GM19043 (cell line): Measurements from ENCODE around the gene GOLGA6L25.
"Not testable (repeated sequence)": the region's sequence is repeated elsewhere in the genome, so short reads cannot be mapped to it uniquely, and the experiment has no call there.

Experiments used
- ATAC-seq: cut with Tn5 transposase; IDR thresholded peaks from one replicate; pipeline ENCODE4 v1.9.1; 2021; ENCODE audit warnings: low read depth; ENCODE audit not compliant: unreplicated experiment

GOLGA6L25 gene, protein sequence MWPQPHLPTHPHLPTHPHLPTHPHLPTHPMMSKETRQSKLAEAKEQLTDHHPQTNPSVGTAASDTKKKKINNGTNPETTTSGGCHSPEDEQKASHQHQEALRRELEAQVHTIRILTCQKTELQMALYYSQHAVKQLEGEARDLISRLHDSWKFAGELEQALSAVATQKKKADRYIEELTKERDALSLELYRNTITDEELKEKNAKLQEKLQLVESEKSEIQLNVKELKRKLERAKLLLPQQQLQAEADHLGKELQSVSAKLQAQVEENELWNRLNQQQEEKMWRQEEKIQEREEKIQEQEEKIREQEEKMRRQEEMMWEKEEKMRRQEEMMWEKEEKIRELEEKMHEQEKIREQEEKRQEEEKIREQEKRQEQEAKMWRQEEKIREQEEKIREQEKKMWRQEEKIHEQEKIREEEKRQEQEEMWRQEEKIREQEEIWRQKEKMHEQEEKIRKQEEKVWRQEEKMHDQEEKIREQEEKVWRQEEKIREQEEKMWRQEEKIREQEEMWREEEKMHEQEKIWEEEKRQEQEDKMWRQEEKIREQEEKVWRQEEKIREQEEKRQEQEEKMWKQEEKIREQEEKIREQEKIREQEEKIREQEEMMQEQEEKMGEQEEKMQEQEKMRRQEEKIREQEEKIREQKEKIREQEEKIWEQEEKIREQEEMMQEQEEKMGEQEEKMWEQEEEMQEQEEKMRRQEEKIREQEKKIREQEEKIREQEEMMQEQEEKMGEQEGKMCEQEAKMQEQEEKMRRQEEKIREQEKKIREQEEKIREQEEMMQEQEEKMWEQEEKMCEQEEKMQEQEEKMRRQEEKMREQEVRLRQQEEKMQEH

DNA sequence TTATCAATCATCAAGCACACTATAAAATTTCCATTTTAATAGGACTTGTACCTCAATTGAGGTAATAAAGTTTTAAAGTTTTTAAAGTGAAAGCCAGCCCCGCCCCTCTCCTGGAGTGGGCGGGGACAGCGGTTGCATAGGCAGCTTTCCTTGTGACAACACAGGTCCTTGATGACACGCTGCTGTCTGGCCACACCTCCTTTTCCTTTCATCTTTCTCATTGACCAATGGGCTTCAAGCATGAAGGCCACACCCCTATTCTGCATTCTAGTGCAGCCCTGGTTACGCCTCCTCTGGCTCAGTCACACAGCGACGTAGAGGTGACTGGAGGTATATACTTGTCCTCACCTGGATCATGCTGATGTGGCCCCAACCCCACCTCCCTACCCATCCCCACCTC is at the start of gene GOLGA6L25:
Gene GOLGA6L25 (plus strand): TSS at position 301 of the 400 bp plus-strand sequence. CDS start 61 bp downstream, at position 362.
- ATAC-seq, result not testable (repeated sequence)

DNA sequence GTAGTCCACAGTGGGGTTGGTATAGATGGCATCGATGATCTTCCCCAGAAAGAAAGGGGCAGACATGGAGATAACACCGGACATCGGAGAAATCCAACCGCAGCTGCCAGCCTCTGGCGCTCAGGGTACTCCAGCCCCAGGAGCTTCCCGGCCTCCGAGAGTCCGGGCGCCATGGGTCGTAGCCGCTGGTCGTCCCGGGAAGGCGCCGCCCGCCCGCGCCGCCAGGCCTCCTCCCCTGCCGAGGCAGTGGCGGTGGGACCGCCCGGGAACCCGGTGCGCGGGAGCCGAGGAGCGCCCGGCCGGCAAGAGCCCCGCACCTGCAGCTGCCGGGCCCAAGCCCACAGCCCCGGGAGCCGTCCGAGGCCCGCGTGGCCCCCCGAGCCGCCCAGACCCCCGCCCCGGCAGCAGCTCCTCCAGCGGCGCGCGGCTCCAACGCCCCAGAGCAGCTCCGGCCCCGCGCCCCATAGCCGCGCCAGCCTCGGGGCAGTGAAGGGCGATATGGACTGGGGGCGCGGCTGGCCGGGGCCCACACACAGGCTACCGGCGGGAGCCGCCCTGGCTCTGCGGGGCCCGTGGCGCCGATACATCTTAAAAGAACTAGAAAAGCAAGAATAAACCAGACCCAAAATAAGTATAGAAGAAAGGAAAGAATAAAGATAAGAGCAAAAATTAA is 45.0 kb upstream of the GOLGA6L25 start:
- not testable (repeated sequence) for ATAC-seq

DNA sequence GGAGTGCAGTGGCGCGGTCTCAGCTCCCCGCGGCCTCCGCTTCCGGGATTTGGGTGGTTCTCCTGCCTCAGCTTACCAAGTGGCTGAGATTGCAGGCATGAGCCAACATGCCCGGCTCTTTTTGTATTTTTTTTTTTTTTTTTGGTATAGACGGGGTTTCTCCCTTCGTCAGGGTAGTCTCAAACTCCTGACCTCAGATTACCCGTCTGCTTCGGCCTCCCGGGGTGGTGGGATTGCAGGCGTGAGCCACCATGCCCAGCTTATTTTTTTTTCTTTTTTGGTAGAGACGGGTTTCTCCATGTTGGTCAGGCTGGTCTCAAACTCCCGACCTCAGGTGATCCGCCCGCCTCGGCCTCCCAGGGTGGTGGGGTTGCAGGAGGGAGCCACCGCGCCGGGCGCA is 39.2 kb upstream of the GOLGA6L25 start:
- not testable (repeated sequence) for ATAC-seq

DNA sequence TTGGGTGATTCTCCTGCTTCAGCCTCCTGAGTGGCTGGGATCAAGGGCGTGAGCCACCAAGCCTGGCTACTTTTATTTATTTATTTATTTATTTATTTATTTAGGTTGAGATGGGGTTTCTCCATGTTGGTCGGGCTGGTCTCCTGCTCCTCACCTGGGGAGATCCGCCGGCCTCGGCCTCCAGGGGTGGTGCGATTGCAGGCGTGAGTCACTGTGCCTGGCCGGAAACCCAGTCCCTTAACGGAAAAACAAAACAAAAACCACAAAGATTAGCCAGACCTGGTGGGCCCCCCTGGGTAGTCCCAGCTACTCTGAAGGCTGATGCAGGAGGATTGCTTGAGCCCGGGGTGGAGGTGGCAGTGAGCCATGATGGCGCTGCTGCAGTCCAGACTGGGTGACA is 38.2 kb upstream of the GOLGA6L25 start:
- ATAC-seq, result not testable (repeated sequence)

DNA sequence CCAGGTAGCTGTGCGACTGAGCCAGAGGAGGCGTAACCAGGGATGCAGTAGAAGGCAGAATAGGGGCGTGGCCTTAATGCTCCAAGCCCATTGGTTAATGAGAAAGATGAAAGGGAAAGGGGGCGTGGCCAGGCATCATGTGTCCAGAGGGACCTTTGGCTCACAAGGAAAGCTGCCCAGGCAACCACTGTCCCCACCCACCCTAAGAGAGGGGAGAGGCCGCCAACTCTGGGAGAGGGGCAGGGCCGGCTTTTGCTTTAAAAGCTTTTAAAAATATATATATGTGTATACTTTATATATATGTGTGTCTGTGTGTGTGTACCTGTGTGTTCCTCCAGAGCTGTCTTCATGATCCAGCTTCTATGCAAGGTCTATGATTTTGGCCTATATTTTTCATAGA is 20.4 kb upstream of the GOLGA6L25 start, which contains the start of gene GOLGA8G:
Gene GOLGA8G (minus strand): TSS at position 18 of the 400 bp plus-strand sequence. CDS start 62 bp downstream, outside the sequence.
- ATAC-seq, result not testable (repeated sequence)

DNA sequence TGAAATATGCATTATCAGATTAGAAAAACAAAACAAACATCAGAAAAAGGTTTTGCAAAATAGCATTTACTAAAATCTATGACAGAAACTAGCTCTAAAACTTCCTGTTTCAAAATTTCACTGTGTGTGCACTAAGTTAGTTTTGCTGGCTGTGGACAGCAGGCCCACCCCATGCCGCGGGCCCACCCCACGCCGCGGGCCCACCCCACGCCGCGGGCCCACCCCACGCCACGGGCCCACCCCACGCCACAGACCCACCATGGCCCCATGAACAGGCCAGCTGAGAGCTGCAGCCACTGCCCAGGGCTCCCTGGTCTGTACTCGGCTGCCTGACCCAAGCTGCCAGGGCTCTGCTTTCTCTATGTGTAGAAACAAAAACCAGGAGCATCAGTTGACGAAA is 20.0 kb downstream of the GOLGA6L25 start:
- ATAC-seq, result not testable (repeated sequence)

DNA sequence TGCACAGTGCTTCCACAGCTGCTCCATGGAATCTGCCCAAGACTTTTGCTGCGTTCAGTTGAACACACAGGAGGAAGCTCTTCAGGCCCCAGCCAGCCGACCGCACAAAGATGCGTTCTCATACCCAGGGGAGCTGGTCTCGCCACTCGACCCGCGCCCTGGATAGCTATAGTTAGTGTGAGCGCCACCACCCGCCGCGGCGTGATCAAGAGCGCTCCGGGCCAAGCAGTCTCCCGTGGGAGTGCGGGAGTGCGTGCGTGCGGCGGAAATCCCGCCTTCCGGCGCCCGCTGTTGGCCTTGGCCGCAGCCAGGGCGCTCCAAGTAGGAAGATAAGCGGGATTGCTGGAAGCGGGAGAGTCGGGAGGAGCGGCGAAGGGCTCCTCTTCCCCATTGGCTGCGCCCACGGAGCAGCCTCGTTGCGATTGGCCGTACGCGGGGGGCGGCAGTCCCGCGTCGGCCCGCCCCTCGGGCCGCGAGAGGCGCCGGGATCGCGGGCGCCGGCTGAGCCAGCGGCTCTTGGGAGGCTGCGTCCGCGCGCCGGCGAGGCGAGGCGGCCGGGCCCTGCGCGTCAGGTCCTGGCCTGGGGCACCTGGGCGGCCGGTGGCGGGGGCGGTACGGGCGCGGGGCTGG is 35.7 kb downstream of the GOLGA6L25 start:
- not testable (repeated sequence) for ATAC-seq

DNA sequence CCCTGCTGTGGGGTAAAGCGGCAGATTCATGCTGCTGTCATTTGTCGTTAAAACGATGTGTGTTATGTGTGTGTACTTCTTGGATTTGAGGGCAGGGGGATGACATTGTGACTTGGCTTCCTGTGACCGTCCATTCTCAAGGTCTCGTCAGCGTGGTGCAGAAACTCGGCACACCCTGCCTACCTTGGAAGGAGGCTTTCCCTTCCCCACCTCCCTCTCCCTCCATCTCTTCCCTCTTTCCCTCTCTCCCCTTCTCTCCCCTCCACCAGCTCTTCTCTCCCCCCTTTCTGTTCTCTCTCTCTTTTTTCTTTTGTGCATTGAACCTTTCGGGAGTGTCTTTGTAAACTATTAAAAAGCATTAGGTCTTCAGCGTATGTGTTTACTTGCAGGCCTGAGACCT is 36.4 kb downstream of the GOLGA6L25 start:
- not testable (repeated sequence) for ATAC-seq

DNA sequence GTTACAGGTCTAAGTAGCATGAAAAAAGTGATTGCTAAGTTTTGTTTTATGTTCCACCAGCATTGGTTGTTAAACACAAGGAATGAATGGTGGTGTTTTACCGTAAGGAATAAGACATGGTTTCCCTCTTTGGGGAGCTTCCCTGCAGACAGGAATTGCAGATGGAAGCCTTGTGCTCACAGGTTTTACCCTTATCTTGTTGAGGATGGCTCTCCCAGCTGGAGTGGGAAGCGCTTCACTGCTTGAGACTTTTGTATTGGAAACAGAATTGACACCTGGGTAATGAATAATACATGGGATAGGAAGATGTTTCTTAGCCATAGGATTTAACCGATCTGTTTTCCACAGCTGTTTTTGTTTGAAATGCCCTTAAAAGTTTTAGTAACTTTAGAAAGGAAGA is 39.0 kb downstream of the GOLGA6L25 start:
- not testable (repeated sequence) for ATAC-seq

DNA sequence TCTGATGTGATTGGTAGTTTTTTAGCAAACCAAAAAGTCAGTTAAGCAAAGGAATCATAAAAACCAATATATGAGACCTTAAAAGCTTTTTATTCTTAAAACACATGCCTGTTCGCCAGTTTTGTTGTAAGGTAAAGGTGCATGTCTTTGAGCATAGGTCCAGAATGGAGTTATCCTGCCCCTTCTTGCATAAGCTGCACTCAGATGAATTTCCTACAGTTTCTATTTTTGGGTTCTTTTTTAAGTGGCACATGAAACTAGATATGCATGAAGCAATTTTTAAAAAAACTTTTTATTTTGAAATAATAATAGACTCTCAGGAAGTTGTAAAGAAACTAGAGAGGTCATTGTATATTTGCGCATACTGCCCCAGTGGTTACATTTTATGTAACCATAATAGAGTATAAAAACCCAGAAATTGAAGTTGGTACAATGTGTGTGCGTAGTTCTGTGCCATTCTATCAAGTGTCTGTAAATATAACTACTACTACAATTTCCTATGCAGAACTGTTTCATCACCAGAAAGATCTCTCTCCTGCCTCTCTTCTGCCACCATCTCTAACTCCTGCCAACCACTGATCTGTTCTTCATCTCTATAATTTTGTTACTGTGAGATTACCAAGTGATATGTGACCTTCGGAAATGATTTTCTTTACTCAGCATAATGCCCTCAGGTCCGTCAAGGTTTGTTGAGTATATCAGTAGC is 40.2 kb downstream of the GOLGA6L25 start:
- ATAC-seq, result not testable (repeated sequence)

DNA sequence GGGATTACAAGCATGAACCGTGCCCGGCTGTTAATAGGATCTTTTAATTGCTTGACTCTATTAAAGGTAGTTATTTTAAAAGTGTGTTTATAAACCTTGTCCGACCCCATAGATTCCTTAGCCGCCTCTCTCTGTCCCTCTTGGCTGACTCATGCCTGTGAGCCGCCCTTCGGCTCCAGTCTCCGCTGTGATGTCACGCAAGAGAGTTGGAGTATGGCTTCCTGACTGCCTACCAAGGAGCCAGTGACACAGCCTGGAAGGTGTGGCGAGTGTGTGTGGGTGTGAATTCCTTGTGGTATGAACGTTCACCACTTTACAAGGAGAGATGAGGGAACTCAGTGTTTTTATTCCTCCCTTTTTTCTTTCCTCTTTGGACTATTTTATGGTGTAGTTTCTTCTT is 44.1 kb downstream of the GOLGA6L25 start:
- not testable (repeated sequence) for ATAC-seq

DNA sequence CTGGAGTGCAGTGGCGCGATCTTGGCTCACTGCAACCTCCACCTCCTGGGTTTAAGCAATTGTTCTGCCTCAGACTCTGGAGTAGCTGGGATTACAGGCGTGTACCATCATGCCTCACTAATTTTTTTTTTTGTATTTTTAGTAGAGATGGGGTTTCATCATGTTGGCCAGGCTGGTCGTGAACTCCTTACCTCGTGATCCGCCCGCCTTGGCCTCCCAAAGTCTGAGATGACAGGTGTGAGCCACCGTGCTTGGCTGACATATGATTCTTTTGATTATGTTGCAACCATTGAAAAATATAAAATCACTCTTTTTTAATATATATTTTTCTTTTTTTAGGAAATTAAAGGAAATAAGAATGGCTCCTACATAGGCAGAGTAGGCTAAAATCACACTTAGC is 44.8 kb downstream of the GOLGA6L25 start:
- ATAC-seq, result not testable (repeated sequence)

DNA sequence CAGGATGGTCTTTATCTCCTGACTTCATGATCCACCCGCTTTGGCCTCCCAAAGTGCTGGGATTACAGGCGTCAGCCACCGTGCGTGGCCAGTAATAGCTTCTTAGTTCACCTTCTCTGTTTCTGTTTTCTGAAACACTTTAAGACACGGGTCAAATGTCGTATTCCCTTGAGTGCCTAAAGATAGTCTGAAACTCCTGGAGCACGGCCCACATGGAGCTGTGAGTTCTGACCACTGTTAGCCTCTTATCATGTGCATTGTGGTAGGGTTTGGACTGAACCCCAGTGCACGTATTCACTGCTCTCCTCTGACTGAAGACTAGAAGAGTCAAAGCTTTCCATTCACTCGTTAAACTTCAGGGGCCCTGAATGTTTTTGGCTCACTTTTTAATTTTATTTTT is 48.8 kb downstream of the GOLGA6L25 start:
- ATAC-seq, result not testable (repeated sequence)
